Skeletal muscle satellite cell (primary cell): ENCODE data around the gene FAR2.
"Not testable (repeated sequence)": the region's sequence is repeated elsewhere in the genome, so short reads cannot be mapped to it uniquely, and the experiment has no call there.

Experiments used
- H3K27me3 ChIP-seq: 2 replicates; pipeline ENCODE4 v1.7.0; 2013; ENCODE audit warnings: low read length; ENCODE audit not compliant: control insufficient read depth, insufficient read depth
- H3K36me3 ChIP-seq: 2 replicates; pipeline ENCODE4 v1.7.0; 2013; ENCODE audit warnings: mild to moderate bottlenecking, control low read depth, low read length; ENCODE audit not compliant: insufficient read depth
- H3K4me1 ChIP-seq: 2 replicates; pipeline ENCODE4 v1.7.0; 2013; ENCODE audit warnings: low read length; ENCODE audit not compliant: control insufficient read depth, insufficient read depth
- H3K4me2 ChIP-seq: 2 replicates; pipeline ENCODE4 v1.7.0; 2013; ENCODE audit warnings: mild to moderate bottlenecking, low read length
- H3K4me3 ChIP-seq: 2 replicates; pipeline ENCODE4 v1.7.0; 2013; ENCODE audit warnings: low read length
- H3K9ac ChIP-seq: 2 replicates; pipeline ENCODE4 v1.7.0; 2013; ENCODE audit warnings: mild to moderate bottlenecking, low read depth, low read length, moderate library complexity
- H3K9me3 ChIP-seq: replicated peaks from 2 replicates; pipeline ENCODE4 v1.7.0; 2013; ENCODE audit warnings: mild to moderate bottlenecking, control low read depth, low read length

Gene FAR2

GRCh38 chr12:29176941-29177340, 27.9 kb downstream of the FAR2 start:
- H3K36me3 ChIP-seq = no peaks in the 10 kb centered on the region
- no peaks in the 10 kb centered on the region for H3K27me3 ChIP-seq
- H3K9ac ChIP-seq = no peak overlapping the region
- H3K4me3 ChIP-seq = no peak overlapping the region
- peak overlapping the region; percentile 38 for H3K4me2 ChIP-seq
- no peaks in the 10 kb centered on the region for H3K9me3 ChIP-seq
- H3K4me1 ChIP-seq = peaks cover 10% of the 10 kb centered on the region

- H3K9me3 ChIP-seq, H3K36me3 ChIP-seq, H3K9ac ChIP-seq, H3K4me2 ChIP-seq, H3K27me3 ChIP-seq, H3K4me3 ChIP-seq, H3K4me1 ChIP-seq: not testable (repeated sequence)
Observed at GRCh38 chr12:29182247-29182646, 33.2 kb downstream of the FAR2 start.

- H3K9ac ChIP-seq = no peak overlapping the region
- no peaks in the 10 kb centered on the region for H3K27me3 ChIP-seq
- H3K4me2 ChIP-seq = no peak overlapping the region
- H3K4me3 ChIP-seq = no peak overlapping the region
- no peaks in the 10 kb centered on the region for H3K4me1 ChIP-seq
- H3K36me3 ChIP-seq = no peaks in the 10 kb centered on the region
- no peaks in the 10 kb centered on the region for H3K9me3 ChIP-seq
Observed at GRCh38 chr12:29187756-29188155, 38.7 kb downstream of the FAR2 start.

GRCh38 chr12:29191267-29191850, 42.3 kb downstream of the FAR2 start:
- Histone ChIP-seq H3K4me1 (no peaks in the 10 kb centered on the region), H3K9me3 (no peaks in the 10 kb centered on the region), H3K27me3 (no peaks in the 10 kb centered on the region), H3K4me2 (no peak overlapping the region), H3K4me3 (no peak overlapping the region), H3K9ac (no peak overlapping the region), H3K36me3 (no peaks in the 10 kb centered on the region)

- H3K27me3 ChIP-seq = no peaks in the 10 kb centered on the region
- no peak overlapping the region for H3K9ac ChIP-seq
- H3K9me3 ChIP-seq = no peaks in the 10 kb centered on the region
- H3K4me3 ChIP-seq = no peak overlapping the region
- no peak overlapping the region for H3K4me2 ChIP-seq
- no peaks in the 10 kb centered on the region for H3K4me1 ChIP-seq
- H3K36me3 ChIP-seq = no peaks in the 10 kb centered on the region
Observed at GRCh38 chr12:29198901-29199300, 49.8 kb downstream of the FAR2 start.

GRCh38 chr12:29200586-29200985, 51.5 kb downstream of the FAR2 start:
- no peaks in the 10 kb centered on the region for H3K27me3 ChIP-seq
- H3K4me2 ChIP-seq = no peak overlapping the region
- H3K9ac ChIP-seq = no peak overlapping the region
- H3K9me3 ChIP-seq = no peaks in the 10 kb centered on the region
- H3K36me3 ChIP-seq = no peaks in the 10 kb centered on the region
- no peaks in the 10 kb centered on the region for H3K4me1 ChIP-seq
- H3K4me3 ChIP-seq = no peak overlapping the region

GRCh38 chr12:29201296-29201695, 52.2 kb downstream of the FAR2 start:
- Histone ChIP-seq H3K4me2 (no peak overlapping the region), H3K9me3 (no peaks in the 10 kb centered on the region), H3K36me3 (no peaks in the 10 kb centered on the region), H3K27me3 (no peaks in the 10 kb centered on the region), H3K4me1 (no peaks in the 10 kb centered on the region), H3K9ac (no peak overlapping the region), H3K4me3 (no peak overlapping the region)

GRCh38 chr12:29201746-29202145, 52.7 kb downstream of the FAR2 start:
- H3K4me3 ChIP-seq = no peak overlapping the region
- no peak overlapping the region for H3K9ac ChIP-seq
- H3K9me3 ChIP-seq = no peaks in the 10 kb centered on the region
- H3K36me3 ChIP-seq = no peaks in the 10 kb centered on the region
- H3K27me3 ChIP-seq = no peaks in the 10 kb centered on the region
- no peak overlapping the region for H3K4me2 ChIP-seq
- H3K4me1 ChIP-seq = no peaks in the 10 kb centered on the region

- Histone ChIP-seq H3K4me3 (no peak overlapping the region), H3K9ac (no peak overlapping the region), H3K36me3 (no peaks in the 10 kb centered on the region), H3K9me3 (no peaks in the 10 kb centered on the region), H3K27me3 (no peaks in the 10 kb centered on the region), H3K4me2 (no peak overlapping the region), H3K4me1 (no peaks in the 10 kb centered on the region)
Observed at GRCh38 chr12:29204521-29204920, 55.4 kb downstream of the FAR2 start.

- Histone ChIP-seq H3K9ac (no peak overlapping the region), H3K4me2 (no peak overlapping the region), H3K4me1 (no peaks in the 10 kb centered on the region), H3K9me3 (no peaks in the 10 kb centered on the region), H3K4me3 (no peak overlapping the region), H3K27me3 (no peaks in the 10 kb centered on the region), H3K36me3 (no peaks in the 10 kb centered on the region)
Observed at GRCh38 chr12:29207120-29207519, 58.0 kb downstream of the FAR2 start.

- Histone ChIP-seq H3K27me3 (no peaks in the 10 kb centered on the region), H3K4me2 (no peak overlapping the region), H3K36me3 (no peaks in the 10 kb centered on the region), H3K9me3 (no peaks in the 10 kb centered on the region), H3K9ac (no peak overlapping the region), H3K4me3 (no peak overlapping the region), H3K4me1 (no peaks in the 10 kb centered on the region)
Observed at GRCh38 chr12:29208060-29208459, 59.0 kb downstream of the FAR2 start.

- Histone ChIP-seq H3K9me3 (no peaks in the 10 kb centered on the region), H3K36me3 (no peaks in the 10 kb centered on the region), H3K4me3 (no peak overlapping the region), H3K4me1 (no peaks in the 10 kb centered on the region), H3K27me3 (no peaks in the 10 kb centered on the region), H3K9ac (no peak overlapping the region), H3K4me2 (no peak overlapping the region)
Observed at GRCh38 chr12:29208936-29209701, 60.0 kb downstream of the FAR2 start.
